WTC11 (cell line): Measurements from ENCODE around the gene PNMA1. TPM values are rescaled to one million over a fixed set of nuclear protein-coding genes. Genes with fewer than 3 reads are reported as not detected.

ENCODE experiments used
- ATAC-seq: fragments of 200-7000 bp; cut with Tn5 transposase; 2 replicates; pipeline ENCODE4 v1.10.0; 2021; ENCODE audit warnings: mild to moderate bottlenecking, moderate library complexity
- CTCF ChIA-PET: fragments of 300-600 bp; sonication (Branson Sonifier 250); formaldehyde crosslinking; loops from one replicate; lab custom pipeline; 2021; ENCODE audit warnings: antibody characterized with exemption; lab: Charles Lee
- POLR2A ChIA-PET: fragments of 350-600 bp; sonication (Branson Sonifier 250); formaldehyde crosslinking; loops from one replicate; lab custom pipeline; 2021; ENCODE audit warnings: antibody characterized with exemption; lab: Charles Lee
- DNase-seq: peaks from one replicate; pipeline ENCODE4 v3.0.0; 2021; ENCODE audit warnings: low spot score
- H3K27ac Mint-ChIP-seq: 2 replicates; pipeline ENCODE4 v1.8.0; 2021; ENCODE audit warnings: mixed read lengths
- H3K27me3 Mint-ChIP-seq: 2 replicates; pipeline ENCODE4 v1.8.0; 2021; ENCODE audit warnings: low read depth, mild to moderate bottlenecking, moderate library complexity, mixed read lengths
- H3K36me3 Mint-ChIP-seq: 2 replicates; pipeline ENCODE4 v1.8.0; 2021; ENCODE audit warnings: mixed read lengths
- H3K4me1 Mint-ChIP-seq: 2 replicates; pipeline ENCODE4 v1.8.0; 2022; ENCODE audit warnings: mixed read lengths
- H3K4me3 Mint-ChIP-seq: 2 replicates; pipeline ENCODE4 v1.8.0; 2021; ENCODE audit warnings: mild to moderate bottlenecking, moderate library complexity, mixed read lengths
- H3K9me3 Mint-ChIP-seq: 2 replicates; pipeline ENCODE4 v1.8.0; 2021; ENCODE audit warnings: mixed read lengths
- ATF1 ChIP-seq: sonication (generic); formaldehyde crosslinking; IDR thresholded peaks from 2 replicates; pipeline ENCODE4 v1.8.1; 2023; ENCODE audit warnings: mild to moderate bottlenecking, moderate library complexity, missing genetic modification reagents
- ELF4 ChIP-seq: sonication (generic); formaldehyde crosslinking; IDR thresholded peaks from 2 replicates; pipeline ENCODE4 v1.8.1; 2022; ENCODE audit warnings: low read depth, mild to moderate bottlenecking, moderate library complexity, missing genetic modification reagents
- ESRRA ChIP-seq: sonication (generic); formaldehyde crosslinking; IDR thresholded peaks from 2 replicates; pipeline ENCODE4 v1.8.1; 2022; ENCODE audit warnings: mild to moderate bottlenecking, missing genetic modification reagents, borderline replicate concordance
- ETV6 ChIP-seq: sonication (generic); formaldehyde crosslinking; IDR thresholded peaks from 2 replicates; pipeline ENCODE4 v1.8.1; 2022; ENCODE audit warnings: mild to moderate bottlenecking, missing genetic modification reagents
- FOXJ3 ChIP-seq: sonication (generic); formaldehyde crosslinking; IDR thresholded peaks from 2 replicates; pipeline ENCODE4 v1.9.0; 2021; ENCODE audit warnings: missing genetic modification reagents, mild to moderate bottlenecking, borderline replicate concordance
- FOXK1 ChIP-seq: sonication (generic); formaldehyde crosslinking; IDR thresholded peaks from 2 replicates; pipeline ENCODE4 v1.8.0; 2022; ENCODE audit warnings: mild to moderate bottlenecking, moderate library complexity, missing genetic modification reagents
- GRHL2 ChIP-seq: fragments of 250-450 bp; sonication (Bioruptor Pico); IDR thresholded peaks from 2 replicates; pipeline ENCODE4 v1.8.0; 2022; ENCODE audit warnings: mild to moderate bottlenecking, moderate library complexity; ENCODE audit not compliant: insufficient replicate concordance, severe bottlenecking
- HMGA2 ChIP-seq: fragments of 250-450 bp; sonication (Bioruptor Pico); IDR thresholded peaks from 2 replicates; pipeline ENCODE4 v1.4.0; 2021; ENCODE audit warnings: mild to moderate bottlenecking, moderate library complexity
- NR2C2 ChIP-seq: sonication (generic); formaldehyde crosslinking; IDR thresholded peaks from 2 replicates; pipeline ENCODE4 v1.8.0; 2022; ENCODE audit warnings: mild to moderate bottlenecking, missing genetic modification reagents
- SMAD3 ChIP-seq: sonication (generic); formaldehyde crosslinking; IDR thresholded peaks from 2 replicates; pipeline ENCODE4 v1.8.0; 2022; ENCODE audit warnings: missing genetic modification reagents, mild to moderate bottlenecking, borderline replicate concordance
- TP53 ChIP-seq: sonication (generic); formaldehyde crosslinking; IDR thresholded peaks from 2 replicates; pipeline ENCODE4 v1.8.1; 2023; ENCODE audit warnings: mild to moderate bottlenecking, missing genetic modification reagents
- total RNA-seq: library from RNA; stranded (reverse); gene quantifications from 3 replicates; pipeline ENCODE4 v1.2.3, GENCODE V29; 2021
- TF ChIP-seq, protein P1 (sequence below): sonication (generic); formaldehyde crosslinking; IDR thresholded peaks from 2 replicates; pipeline ENCODE4 v1.8.1; 2023; ENCODE audit warnings: mild to moderate bottlenecking, missing genetic modification reagents
- TF ChIP-seq, protein P2 (sequence below): sonication (generic); formaldehyde crosslinking; IDR thresholded peaks from 2 replicates; pipeline ENCODE4 v1.8.1; 2023; ENCODE audit warnings: mild to moderate bottlenecking, missing genetic modification reagents, borderline replicate concordance
- TF ChIP-seq, protein P3 (sequence below): fragments of 250-450 bp; sonication (Bioruptor Pico); IDR thresholded peaks from 2 replicates; pipeline ENCODE4 v2.1.2; 2022; ENCODE audit warnings: mild to moderate bottlenecking, moderate library complexity
- TF ChIP-seq, protein P4 (sequence below): sonication (generic); formaldehyde crosslinking; IDR thresholded peaks from 2 replicates; pipeline ENCODE4 v1.8.0; 2022; ENCODE audit warnings: mild to moderate bottlenecking, missing genetic modification reagents
- TF ChIP-seq, protein P5 (sequence below): fragments of 250-450 bp; sonication (Bioruptor Pico); IDR thresholded peaks from 2 replicates; pipeline ENCODE4 v1.9.0; 2021; ENCODE audit warnings: moderate library complexity, mild to moderate bottlenecking, inconsistent platforms, borderline replicate concordance
- TF ChIP-seq, protein P6 (sequence below): fragments of 250-450 bp; sonication (Bioruptor Pico); IDR thresholded peaks from 2 replicates; pipeline ENCODE4 v1.9.0; 2021; ENCODE audit warnings: mild to moderate bottlenecking
- TF ChIP-seq, protein P7 (sequence below): sonication (generic); formaldehyde crosslinking; IDR thresholded peaks from 2 replicates; pipeline ENCODE4 v1.8.0; 2023; ENCODE audit warnings: missing genetic modification reagents
- TF ChIP-seq, protein P8 (sequence below): sonication (generic); formaldehyde crosslinking; IDR thresholded peaks from 2 replicates; pipeline ENCODE4 v1.8.0; 2022; ENCODE audit warnings: mild to moderate bottlenecking, missing genetic modification reagents
- TF ChIP-seq, protein P9 (sequence below): fragments of 250-450 bp; sonication (Bioruptor Pico); IDR thresholded peaks from 2 replicates; pipeline ENCODE4 v1.9.0; 2021; ENCODE audit warnings: mild to moderate bottlenecking, borderline replicate concordance

Gene PNMA1
- total RNA-seq, 1 experiment from 2014 or later, result 46.0 TPM

DNA sequence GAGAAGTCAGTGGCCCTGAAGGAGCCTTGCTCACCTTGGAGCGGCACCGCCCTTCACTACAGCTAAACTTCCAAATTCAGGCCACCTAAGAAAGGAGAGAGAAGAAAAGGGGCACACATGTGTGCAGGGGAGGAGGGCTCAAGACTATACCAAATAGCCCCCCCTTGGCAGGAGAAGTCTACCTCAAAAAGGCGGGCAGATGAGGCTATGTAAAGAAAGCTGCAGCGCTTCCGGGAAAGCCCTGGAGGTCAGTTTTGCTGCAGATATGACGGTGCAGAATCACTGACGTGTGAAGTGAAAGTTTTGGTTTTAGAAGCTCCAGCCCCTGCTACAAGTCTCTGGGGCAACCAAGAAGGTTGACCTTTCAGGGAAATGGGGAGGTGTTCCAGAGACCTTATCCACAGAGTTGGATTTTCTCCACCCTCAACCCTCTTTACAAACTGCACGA is 48.2 kb upstream of the PNMA1 start:
- H3K4me1 Mint-ChIP-seq, result peaks cover 41% of the 10 kb centered on the region
- ATAC-seq, result no peak
- H3K27me3 Mint-ChIP-seq, result peaks cover 29% of the 10 kb centered on the region
- no peaks in the 10 kb centered on the region for H3K9me3 Mint-ChIP-seq
- H3K4me3 Mint-ChIP-seq, result no peak overlapping the region
- no peak for DNase-seq
- no peaks in the 10 kb centered on the region for H3K36me3 Mint-ChIP-seq
- CTCF ChIA-PET, result interaction anchor here (0.9 to 1.7 kb wide), 3 partner anchors 12 to 33 kb away, joined by 3 to 6 read pairs (median 5); no protein-coding TSS in a partner anchor
- TF ChIP-seq ELF4 (no peak), NR2C2 (no peak), FOXJ3 (no peak), ATF1 (CRISPR knock-in tag) (no peak), ESRRA (CRISPR knock-in tag) (no peak), ETV6 (CRISPR knock-in tag) (no peak), GRHL2 (CRISPR knock-in tag) (no peak), FOXK1 (CRISPR knock-in tag) (no peak), TP53 (CRISPR knock-in tag) (no peak), SMAD3 (CRISPR knock-in tag) (no peak), HMGA2 (no peak)
- TF ChIP-seq, protein P1, sequence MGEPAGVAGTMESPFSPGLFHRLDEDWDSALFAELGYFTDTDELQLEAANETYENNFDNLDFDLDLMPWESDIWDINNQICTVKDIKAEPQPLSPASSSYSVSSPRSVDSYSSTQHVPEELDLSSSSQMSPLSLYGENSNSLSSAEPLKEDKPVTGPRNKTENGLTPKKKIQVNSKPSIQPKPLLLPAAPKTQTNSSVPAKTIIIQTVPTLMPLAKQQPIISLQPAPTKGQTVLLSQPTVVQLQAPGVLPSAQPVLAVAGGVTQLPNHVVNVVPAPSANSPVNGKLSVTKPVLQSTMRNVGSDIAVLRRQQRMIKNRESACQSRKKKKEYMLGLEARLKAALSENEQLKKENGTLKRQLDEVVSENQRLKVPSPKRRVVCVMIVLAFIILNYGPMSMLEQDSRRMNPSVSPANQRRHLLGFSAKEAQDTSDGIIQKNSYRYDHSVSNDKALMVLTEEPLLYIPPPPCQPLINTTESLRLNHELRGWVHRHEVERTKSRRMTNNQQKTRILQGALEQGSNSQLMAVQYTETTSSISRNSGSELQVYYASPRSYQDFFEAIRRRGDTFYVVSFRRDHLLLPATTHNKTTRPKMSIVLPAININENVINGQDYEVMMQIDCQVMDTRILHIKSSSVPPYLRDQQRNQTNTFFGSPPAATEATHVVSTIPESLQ (CRISPR knock-in tag), result no peak
- TF ChIP-seq, protein P2, sequence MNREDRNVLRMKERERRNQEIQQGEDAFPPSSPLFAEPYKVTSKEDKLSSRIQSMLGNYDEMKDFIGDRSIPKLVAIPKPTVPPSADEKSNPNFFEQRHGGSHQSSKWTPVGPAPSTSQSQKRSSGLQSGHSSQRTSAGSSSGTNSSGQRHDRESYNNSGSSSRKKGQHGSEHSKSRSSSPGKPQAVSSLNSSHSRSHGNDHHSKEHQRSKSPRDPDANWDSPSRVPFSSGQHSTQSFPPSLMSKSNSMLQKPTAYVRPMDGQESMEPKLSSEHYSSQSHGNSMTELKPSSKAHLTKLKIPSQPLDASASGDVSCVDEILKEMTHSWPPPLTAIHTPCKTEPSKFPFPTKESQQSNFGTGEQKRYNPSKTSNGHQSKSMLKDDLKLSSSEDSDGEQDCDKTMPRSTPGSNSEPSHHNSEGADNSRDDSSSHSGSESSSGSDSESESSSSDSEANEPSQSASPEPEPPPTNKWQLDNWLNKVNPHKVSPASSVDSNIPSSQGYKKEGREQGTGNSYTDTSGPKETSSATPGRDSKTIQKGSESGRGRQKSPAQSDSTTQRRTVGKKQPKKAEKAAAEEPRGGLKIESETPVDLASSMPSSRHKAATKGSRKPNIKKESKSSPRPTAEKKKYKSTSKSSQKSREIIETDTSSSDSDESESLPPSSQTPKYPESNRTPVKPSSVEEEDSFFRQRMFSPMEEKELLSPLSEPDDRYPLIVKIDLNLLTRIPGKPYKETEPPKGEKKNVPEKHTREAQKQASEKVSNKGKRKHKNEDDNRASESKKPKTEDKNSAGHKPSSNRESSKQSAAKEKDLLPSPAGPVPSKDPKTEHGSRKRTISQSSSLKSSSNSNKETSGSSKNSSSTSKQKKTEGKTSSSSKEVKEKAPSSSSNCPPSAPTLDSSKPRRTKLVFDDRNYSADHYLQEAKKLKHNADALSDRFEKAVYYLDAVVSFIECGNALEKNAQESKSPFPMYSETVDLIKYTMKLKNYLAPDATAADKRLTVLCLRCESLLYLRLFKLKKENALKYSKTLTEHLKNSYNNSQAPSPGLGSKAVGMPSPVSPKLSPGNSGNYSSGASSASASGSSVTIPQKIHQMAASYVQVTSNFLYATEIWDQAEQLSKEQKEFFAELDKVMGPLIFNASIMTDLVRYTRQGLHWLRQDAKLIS (CRISPR knock-in tag), result no peak
- TF ChIP-seq, protein P3, sequence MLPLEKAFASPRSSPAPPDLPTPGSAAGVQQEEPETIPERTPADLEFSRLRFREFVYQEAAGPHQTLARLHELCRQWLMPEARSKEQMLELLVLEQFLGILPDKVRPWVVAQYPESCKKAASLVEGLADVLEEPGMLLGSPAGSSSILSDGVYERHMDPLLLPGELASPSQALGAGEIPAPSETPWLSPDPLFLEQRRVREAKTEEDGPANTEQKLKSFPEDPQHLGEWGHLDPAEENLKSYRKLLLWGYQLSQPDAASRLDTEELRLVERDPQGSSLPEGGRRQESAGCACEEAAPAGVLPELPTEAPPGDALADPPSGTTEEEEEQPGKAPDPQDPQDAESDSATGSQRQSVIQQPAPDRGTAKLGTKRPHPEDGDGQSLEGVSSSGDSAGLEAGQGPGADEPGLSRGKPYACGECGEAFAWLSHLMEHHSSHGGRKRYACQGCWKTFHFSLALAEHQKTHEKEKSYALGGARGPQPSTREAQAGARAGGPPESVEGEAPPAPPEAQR (CRISPR knock-in tag), result no peak
- TF ChIP-seq, protein P4, sequence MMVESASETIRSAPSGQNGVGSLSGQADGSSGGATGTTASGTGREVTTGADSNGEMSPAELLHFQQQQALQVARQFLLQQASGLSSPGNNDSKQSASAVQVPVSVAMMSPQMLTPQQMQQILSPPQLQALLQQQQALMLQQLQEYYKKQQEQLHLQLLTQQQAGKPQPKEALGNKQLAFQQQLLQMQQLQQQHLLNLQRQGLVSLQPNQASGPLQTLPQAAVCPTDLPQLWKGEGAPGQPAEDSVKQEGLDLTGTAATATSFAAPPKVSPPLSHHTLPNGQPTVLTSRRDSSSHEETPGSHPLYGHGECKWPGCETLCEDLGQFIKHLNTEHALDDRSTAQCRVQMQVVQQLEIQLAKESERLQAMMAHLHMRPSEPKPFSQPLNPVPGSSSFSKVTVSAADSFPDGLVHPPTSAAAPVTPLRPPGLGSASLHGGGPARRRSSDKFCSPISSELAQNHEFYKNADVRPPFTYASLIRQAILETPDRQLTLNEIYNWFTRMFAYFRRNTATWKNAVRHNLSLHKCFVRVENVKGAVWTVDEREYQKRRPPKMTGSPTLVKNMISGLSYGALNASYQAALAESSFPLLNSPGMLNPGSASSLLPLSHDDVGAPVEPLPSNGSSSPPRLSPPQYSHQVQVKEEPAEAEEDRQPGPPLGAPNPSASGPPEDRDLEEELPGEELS, result no peak
- TF ChIP-seq, protein P5, sequence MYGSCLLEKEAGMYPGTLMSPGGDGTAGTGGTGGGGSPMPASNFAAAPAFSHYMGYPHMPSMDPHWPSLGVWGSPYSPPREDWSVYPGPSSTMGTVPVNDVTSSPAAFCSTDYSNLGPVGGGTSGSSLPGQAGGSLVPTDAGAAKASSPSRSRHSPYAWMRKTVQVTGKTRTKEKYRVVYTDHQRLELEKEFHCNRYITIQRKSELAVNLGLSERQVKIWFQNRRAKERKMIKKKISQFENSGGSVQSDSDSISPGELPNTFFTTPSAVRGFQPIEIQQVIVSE (CRISPR knock-in tag), result no peak
- TF ChIP-seq, protein P6, sequence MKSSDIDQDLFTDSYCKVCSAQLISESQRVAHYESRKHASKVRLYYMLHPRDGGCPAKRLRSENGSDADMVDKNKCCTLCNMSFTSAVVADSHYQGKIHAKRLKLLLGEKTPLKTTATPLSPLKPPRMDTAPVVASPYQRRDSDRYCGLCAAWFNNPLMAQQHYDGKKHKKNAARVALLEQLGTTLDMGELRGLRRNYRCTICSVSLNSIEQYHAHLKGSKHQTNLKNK (CRISPR knock-in tag), result no peak
- TF ChIP-seq, protein P7, sequence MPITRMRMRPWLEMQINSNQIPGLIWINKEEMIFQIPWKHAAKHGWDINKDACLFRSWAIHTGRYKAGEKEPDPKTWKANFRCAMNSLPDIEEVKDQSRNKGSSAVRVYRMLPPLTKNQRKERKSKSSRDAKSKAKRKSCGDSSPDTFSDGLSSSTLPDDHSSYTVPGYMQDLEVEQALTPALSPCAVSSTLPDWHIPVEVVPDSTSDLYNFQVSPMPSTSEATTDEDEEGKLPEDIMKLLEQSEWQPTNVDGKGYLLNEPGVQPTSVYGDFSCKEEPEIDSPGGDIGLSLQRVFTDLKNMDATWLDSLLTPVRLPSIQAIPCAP, result no peak
- TF ChIP-seq, protein P8, sequence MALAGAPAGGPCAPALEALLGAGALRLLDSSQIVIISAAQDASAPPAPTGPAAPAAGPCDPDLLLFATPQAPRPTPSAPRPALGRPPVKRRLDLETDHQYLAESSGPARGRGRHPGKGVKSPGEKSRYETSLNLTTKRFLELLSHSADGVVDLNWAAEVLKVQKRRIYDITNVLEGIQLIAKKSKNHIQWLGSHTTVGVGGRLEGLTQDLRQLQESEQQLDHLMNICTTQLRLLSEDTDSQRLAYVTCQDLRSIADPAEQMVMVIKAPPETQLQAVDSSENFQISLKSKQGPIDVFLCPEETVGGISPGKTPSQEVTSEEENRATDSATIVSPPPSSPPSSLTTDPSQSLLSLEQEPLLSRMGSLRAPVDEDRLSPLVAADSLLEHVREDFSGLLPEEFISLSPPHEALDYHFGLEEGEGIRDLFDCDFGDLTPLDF (CRISPR knock-in tag), result no peak
- TF ChIP-seq, protein P9, sequence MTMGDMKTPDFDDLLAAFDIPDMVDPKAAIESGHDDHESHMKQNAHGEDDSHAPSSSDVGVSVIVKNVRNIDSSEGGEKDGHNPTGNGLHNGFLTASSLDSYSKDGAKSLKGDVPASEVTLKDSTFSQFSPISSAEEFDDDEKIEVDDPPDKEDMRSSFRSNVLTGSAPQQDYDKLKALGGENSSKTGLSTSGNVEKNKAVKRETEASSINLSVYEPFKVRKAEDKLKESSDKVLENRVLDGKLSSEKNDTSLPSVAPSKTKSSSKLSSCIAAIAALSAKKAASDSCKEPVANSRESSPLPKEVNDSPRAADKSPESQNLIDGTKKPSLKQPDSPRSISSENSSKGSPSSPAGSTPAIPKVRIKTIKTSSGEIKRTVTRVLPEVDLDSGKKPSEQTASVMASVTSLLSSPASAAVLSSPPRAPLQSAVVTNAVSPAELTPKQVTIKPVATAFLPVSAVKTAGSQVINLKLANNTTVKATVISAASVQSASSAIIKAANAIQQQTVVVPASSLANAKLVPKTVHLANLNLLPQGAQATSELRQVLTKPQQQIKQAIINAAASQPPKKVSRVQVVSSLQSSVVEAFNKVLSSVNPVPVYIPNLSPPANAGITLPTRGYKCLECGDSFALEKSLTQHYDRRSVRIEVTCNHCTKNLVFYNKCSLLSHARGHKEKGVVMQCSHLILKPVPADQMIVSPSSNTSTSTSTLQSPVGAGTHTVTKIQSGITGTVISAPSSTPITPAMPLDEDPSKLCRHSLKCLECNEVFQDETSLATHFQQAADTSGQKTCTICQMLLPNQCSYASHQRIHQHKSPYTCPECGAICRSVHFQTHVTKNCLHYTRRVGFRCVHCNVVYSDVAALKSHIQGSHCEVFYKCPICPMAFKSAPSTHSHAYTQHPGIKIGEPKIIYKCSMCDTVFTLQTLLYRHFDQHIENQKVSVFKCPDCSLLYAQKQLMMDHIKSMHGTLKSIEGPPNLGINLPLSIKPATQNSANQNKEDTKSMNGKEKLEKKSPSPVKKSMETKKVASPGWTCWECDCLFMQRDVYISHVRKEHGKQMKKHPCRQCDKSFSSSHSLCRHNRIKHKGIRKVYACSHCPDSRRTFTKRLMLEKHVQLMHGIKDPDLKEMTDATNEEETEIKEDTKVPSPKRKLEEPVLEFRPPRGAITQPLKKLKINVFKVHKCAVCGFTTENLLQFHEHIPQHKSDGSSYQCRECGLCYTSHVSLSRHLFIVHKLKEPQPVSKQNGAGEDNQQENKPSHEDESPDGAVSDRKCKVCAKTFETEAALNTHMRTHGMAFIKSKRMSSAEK (CRISPR knock-in tag), result no peak
- TF ChIP-seq, all 79 proteins: peak for 0
- H3K27ac Mint-ChIP-seq, result no peak overlapping the region
- POLR2A ChIA-PET, result interaction anchor here (0.7 to 1.3 kb wide), 2 partner anchors 9 kb away, joined by 3 to 4 read pairs; no protein-coding TSS in a partner anchor
